ENCODE results near the gene PTH1R. TPM values are rescaled to one million over a fixed set of nuclear protein-coding genes. Genes with fewer than 3 reads are reported as not detected.
A peak's percentile ranks its signal among the peaks of the same experiment; 100 is the strongest.

PTH1R gene
- total RNA-seq, 4 donors from 2014 or later = 0.40 to 1.9 (median 1.5) TPM

DNA sequence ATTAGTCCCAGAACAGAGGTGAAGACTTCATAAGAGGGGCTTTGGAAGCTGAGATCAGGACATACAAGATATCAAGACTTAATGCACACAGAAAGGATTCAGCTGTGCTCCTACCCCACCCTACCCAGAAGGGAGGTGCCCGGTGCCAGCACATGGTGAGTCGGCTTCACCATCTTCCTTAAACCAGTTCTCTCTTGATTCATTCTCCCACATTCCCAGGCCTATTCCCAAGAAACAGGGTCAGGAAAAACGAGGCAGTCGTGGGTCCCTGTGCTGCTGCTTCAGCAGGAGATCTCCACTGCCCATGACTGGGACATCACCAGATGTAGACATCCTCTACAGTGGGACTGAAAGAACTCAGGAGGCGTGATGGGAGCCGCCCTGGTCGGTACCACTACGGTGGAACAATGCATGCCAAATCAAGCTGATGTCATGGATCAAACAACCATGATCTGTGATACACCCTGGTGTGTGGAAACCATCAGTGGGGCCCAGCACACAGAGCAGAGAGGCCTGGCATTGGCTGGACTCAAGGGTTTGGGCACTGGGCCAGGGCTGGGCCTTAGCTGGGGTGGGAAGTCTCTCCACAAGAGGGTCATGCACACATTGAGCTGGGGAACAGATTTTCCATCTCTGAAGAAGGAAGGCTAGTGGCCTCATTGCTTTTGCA is 57.1 kb downstream of the PTH1R start:
- peaks cover 67 to 98% (median 70%) of the 10 kb centered on the region in 3 donors for H3K4me1 ChIP-seq
- H3K27ac ChIP-seq = peak overlapping the region; percentile 86 to 94 (median 90)
- TF ChIP-seq, protein P1, sequence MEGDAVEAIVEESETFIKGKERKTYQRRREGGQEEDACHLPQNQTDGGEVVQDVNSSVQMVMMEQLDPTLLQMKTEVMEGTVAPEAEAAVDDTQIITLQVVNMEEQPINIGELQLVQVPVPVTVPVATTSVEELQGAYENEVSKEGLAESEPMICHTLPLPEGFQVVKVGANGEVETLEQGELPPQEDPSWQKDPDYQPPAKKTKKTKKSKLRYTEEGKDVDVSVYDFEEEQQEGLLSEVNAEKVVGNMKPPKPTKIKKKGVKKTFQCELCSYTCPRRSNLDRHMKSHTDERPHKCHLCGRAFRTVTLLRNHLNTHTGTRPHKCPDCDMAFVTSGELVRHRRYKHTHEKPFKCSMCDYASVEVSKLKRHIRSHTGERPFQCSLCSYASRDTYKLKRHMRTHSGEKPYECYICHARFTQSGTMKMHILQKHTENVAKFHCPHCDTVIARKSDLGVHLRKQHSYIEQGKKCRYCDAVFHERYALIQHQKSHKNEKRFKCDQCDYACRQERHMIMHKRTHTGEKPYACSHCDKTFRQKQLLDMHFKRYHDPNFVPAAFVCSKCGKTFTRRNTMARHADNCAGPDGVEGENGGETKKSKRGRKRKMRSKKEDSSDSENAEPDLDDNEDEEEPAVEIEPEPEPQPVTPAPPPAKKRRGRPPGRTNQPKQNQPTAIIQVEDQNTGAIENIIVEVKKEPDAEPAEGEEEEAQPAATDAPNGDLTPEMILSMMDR (IDR thresholded peaks at IDR 0.05) = no peak
- no peak for DNase-seq
- WGBS, 2 donors = 25 to 35% methylated on average over 4 to 8 of the region's 8 CpGs
- no peaks in the 10 kb centered on the region for H3K27me3 ChIP-seq
- intact Hi-C loops (cut with DNase I) = loop anchor here (5.0 kb wide), 1 partner anchor 43 kb away; the partner anchor contains the start of genes CCDC12 and NBEAL2
- no peaks in the 10 kb centered on the region for H3K9me3 ChIP-seq
- H3K4me3 ChIP-seq = no peak overlapping the region
- peaks cover 4 to 39% (median 5%) of the 10 kb centered on the region in 3 donors for H3K36me3 ChIP-seq

DNA sequence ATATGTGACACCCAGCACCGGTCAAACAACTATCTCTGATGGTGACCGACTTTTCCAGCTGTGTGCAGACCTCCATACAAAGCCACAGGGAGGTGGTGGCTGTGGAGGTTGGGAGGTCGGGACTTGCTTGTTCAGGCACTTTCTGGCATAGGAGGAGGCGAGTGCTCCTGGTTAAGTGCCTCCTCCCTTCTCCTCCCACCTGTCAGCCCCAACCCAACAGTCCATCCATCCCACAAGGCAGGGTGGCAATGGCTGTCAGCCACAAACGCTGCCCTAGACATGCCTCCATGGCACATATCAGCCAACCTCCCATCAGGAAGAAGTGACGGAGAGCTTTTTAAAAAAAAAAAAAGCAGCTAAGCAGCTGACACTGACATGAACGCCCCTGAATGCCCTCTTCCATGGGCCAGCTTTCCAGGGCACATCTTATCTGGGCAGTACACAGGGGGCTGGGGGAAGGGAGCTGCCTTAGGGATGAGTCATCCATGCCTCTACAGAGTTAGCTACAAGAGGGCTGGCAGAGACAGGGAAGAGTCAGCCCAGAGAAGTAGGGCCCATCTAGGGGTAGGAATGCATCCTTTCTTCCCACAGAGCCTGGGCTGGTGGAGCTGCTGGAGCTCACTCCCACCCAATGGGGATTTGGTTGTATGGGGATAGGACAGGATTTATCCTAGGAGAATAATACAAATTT is 57.8 kb downstream of the PTH1R start:
- no peak overlapping the region for H3K4me3 ChIP-seq
- 48 to 54% methylated on average over 6 of the region's 7 CpGs for WGBS, 2 donors
- H3K9me3 ChIP-seq = no peaks in the 10 kb centered on the region
- H3K27ac ChIP-seq = peak overlapping the region; percentile 86 to 94 (median 90)
- no peaks in the 10 kb centered on the region for H3K27me3 ChIP-seq
- intact Hi-C loops (cut with DNase I) = loop anchor here (5.0 kb wide), 1 partner anchor 42 kb away; the partner anchor contains the start of genes CCDC12 and NBEAL2
- peaks cover 4 to 46% (median 11%) of the 10 kb centered on the region in 3 donors for H3K36me3 ChIP-seq
- peaks cover 60 to 97% (median 64%) of the 10 kb centered on the region in 3 donors for H3K4me1 ChIP-seq
- TF ChIP-seq POLR2A (IDR thresholded peaks at IDR 0.05) = no peak
- TF ChIP-seq, protein P1 (IDR thresholded peaks at IDR 0.05) = peak in 4 of 6 experiments; percentile 15 to 51 (median 40)
- no peak for DNase-seq

DNA sequence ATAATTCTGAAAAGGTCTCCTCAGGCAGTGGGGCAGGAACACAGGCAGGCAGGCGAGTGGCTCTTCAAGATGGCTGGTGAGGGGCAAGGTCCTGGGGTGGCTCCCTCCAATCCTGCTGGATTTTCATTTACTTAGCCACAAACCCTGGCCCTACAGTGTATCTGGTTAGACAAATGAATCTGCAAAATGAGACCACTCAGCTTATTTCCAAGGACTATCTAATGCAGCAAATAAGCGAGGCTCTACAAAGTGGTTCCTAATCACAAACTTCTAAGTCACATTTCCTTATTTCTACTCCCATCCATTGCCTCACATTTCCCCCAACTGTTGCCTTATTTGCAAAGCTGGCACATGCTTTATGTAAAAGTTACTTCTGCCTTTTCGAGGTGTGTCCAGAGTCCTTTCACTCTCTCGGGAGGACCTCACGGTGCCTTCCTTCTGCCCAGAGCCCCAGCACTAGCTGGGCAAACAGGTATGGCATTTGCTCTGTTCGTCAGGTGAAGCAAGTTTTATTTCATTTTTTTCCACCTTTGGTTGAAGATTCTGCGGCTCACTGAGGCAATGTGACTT is 58.6 kb downstream of the PTH1R start:
- Histone ChIP-seq H3K4me3 (no peak overlapping the region), H3K9me3 (no peaks in the 10 kb centered on the region), H3K36me3 (peaks cover 4 to 53% (median 18%) of the 10 kb centered on the region in 3 donors), H3K4me1 (peaks cover 53 to 89% (median 57%) of the 10 kb centered on the region in 3 donors), H3K27ac (peak overlapping the region; percentile 86 to 94 (median 90)), H3K27me3 (no peaks in the 10 kb centered on the region)
- TF ChIP-seq POLR2A (IDR thresholded peaks at IDR 0.05) = no peak
- TF ChIP-seq, protein P1 (IDR thresholded peaks at IDR 0.05) = no peak
- 74% methylated on average over 7 of the region's 7 CpGs for WGBS, 2 donors
- intact Hi-C loops (cut with DNase I) = loop anchor here (5.0 kb wide), 1 partner anchor 41 kb away; the partner anchor contains the start of genes CCDC12 and NBEAL2
- DNase-seq = no peak

DNA sequence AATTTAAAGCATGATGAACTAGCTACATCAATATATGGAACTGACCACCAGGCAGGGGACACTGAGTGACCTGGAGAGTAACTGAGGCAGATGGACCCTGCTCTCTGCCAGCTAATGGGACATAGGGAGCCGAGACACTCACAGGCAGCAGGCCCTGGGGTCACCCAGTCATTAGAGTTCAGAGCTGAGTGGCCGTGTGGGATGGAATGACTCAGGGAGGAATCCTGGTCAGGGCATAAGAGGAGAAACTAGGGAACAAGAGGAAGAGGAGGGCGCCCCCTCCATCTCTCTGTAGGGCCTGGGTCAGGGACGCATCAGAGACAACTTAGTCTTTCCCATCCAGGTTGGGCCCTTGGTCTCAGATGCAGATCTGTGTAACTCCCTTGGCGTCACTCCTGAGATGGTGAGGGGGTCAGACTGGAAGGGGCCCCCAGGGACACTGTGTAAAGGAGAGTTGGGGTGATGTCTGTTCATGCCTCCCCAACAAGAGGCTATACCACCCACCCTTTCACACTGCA is 59.3 kb downstream of the PTH1R start:
- Histone ChIP-seq H3K4me1 (peaks cover 46 to 87% (median 50%) of the 10 kb centered on the region in 3 donors), H3K4me3 (no peak overlapping the region), H3K27ac (peak overlapping the region; percentile 86 to 94 (median 90)), H3K36me3 (peaks cover 4 to 60% (median 18%) of the 10 kb centered on the region in 3 donors), H3K9me3 (no peaks in the 10 kb centered on the region), H3K27me3 (no peaks in the 10 kb centered on the region)
- WGBS, 2 donors = 79 to 91% methylated on average over 4 to 5 of the region's 5 CpGs
- no peak for DNase-seq
- intact Hi-C loops (cut with DNase I) = loop anchor here (5.0 kb wide), 1 partner anchor 41 kb away; the partner anchor contains the start of genes CCDC12 and NBEAL2
- TF ChIP-seq, protein P1 (IDR thresholded peaks at IDR 0.05) = no peak
- TF ChIP-seq POLR2A (IDR thresholded peaks at IDR 0.05) = no peak

All from esophagus squamous epithelium (tissue), 5 donors.